GM23248 (cell line): ENCODE results near the gene SPNS3. TPM values are rescaled to one million over a fixed set of nuclear protein-coding genes. Genes with fewer than 3 reads are reported as not detected.

Experiments used
- DNase-seq: peaks from one replicate; pipeline ENCODE4 v3.0.0-alpha.2; 2015
- H2AFZ ChIP-seq: fragments of 200-600 bp; sonication (generic); 2 replicates; pipeline ENCODE4 v1.6.1; 2016; ENCODE audit warnings: antibody characterized with exemption
- H3F3A ChIP-seq: fragments of 200-600 bp; sonication (generic); 2 replicates; pipeline ENCODE4 v1.6.1; 2016; ENCODE audit warnings: mild to moderate bottlenecking, antibody characterized with exemption, mixed run types; ENCODE audit not compliant: insufficient read depth
- H3K27ac ChIP-seq: fragments of 200-600 bp; sonication (generic); 2 replicates; pipeline ENCODE4 v1.5.1; 2016; ENCODE audit warnings: mild to moderate bottlenecking
- H3K27me3 ChIP-seq: fragments of 200-600 bp; sonication (generic); replicated peaks from 2 replicates; pipeline ENCODE4 v1.6.1; 2016; ENCODE audit warnings: mild to moderate bottlenecking; ENCODE audit not compliant: insufficient read depth
- H3K36me3 ChIP-seq: fragments of 200-600 bp; sonication (generic); 2 replicates; pipeline ENCODE4 v1.6.1; 2016; ENCODE audit warnings: low read depth, mild to moderate bottlenecking
- H3K4me1 ChIP-seq: fragments of 200-600 bp; sonication (generic); 2 replicates; pipeline ENCODE4 v1.6.1; 2016; ENCODE audit warnings: mild to moderate bottlenecking; ENCODE audit not compliant: insufficient read depth
- H3K4me2 ChIP-seq: fragments of 200-600 bp; sonication (generic); one replicate; pipeline ENCODE4 v1.6.1; 2016; ENCODE audit warnings: mild to moderate bottlenecking; ENCODE audit not compliant: unreplicated experiment
- H3K4me3 ChIP-seq: fragments of 200-600 bp; sonication (generic); 2 replicates; pipeline ENCODE4 v1.5.1; 2016; ENCODE audit warnings: mild to moderate bottlenecking
- H3K79me2 ChIP-seq: fragments of 200-600 bp; sonication (generic); 2 replicates; pipeline ENCODE4 v1.6.1; 2016; ENCODE audit warnings: mild to moderate bottlenecking; ENCODE audit not compliant: insufficient read depth
- H3K9ac ChIP-seq: fragments of 200-600 bp; sonication (generic); 2 replicates; pipeline ENCODE4 v1.6.1; 2016; ENCODE audit warnings: mild to moderate bottlenecking
- H3K9me2 ChIP-seq: fragments of 200-600 bp; sonication (generic); 2 replicates; pipeline ENCODE4 v1.6.1; 2016; ENCODE audit warnings: mixed run types, mild to moderate bottlenecking, moderate library complexity; ENCODE audit not compliant: insufficient read depth
- H3K9me3 ChIP-seq: fragments of 200-600 bp; sonication (generic); one replicate; pipeline ENCODE4 v1.6.1; 2017; ENCODE audit warnings: low read depth
- H4K20me1 ChIP-seq: fragments of 200-600 bp; sonication (generic); 2 replicates; pipeline ENCODE4 v1.6.0; 2016; ENCODE audit not compliant: insufficient read depth
- EZH2 ChIP-seq: fragments of 200-600 bp; sonication (generic); IDR thresholded peaks from 2 replicates; pipeline ENCODE4 v1.6.1; 2018; ENCODE audit warnings: antibody characterized with exemption, mild to moderate bottlenecking; ENCODE audit not compliant: insufficient read depth, poor library complexity, severe bottlenecking
- EZH2phosphoT487 ChIP-seq: fragments of 200-600 bp; sonication (generic); IDR thresholded peaks from 2 replicates; pipeline ENCODE4 v1.6.1; 2018; ENCODE audit warnings: antibody characterized with exemption, moderate library complexity, mild to moderate bottlenecking, low read depth; ENCODE audit not compliant: insufficient read depth
- WGBS, 2 experiments: methylation state at CpG; one replicate each; pipeline ENCODE4 v1.1.6; 2015 to 2017; ENCODE audit warnings: low lambda C conversion rate in 2 of 2, low coverage in 1 of 2; ENCODE audit errors: missing lambda C conversion rate in 2 of 2; 5-methylcytosine and 5-hydroxymethylcytosine counted together
- in situ Hi-C: fragments of 300-500 bp; cut with MboI; formaldehyde crosslinking; loops from 2 replicates; pipeline ENCODE4 v1.15.0; 2020
- polyA plus RNA-seq: library from polyadenylated mRNA; unstranded; fragments of >200 nt; fragmentation: Nextera tagmentation; extraction: Ambion mirVana; gene quantifications from 2 replicates; pipeline ENCODE4 v1.2.1, GENCODE V29; 2016
- total RNA-seq: library from RNA; depleted of rRNA; stranded (reverse); fragments of >200 nt; shearing (Covaris generic); gene quantifications from 2 replicates; pipeline ENCODE4 v1.2.3, GENCODE V29; 2014

SPNS3 gene
- total and polyA plus RNA-seq, 2 experiments from 2014 or later = not detected

DNA sequence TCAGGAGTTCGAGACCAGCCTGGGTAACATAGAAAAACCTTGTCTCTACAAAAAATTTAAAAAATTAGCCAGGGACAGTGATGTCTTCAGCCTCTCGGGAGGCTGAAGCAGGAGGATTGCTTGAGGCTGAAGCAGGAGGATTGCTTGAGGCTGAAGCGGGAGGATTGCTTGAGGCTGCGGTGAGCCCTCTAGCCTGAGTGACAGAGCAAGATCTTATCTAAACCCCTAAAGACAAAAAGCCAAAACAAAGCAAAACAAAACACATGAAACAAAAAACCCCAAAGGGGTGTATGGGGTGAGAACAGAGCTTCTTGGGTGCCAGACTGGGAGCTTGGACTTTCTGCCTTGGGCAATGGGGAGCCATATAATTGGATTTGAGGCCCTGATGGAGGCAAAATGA is 2.6 kb downstream of the SPNS3 start:
- no peaks in the 10 kb centered on the region for H3K79me2 ChIP-seq
- H3K4me1 ChIP-seq = no peaks in the 10 kb centered on the region
- no peak overlapping the region for H2AFZ ChIP-seq
- H3K4me2 ChIP-seq = no peak overlapping the region
- H3K9me2 ChIP-seq = no peaks in the 10 kb centered on the region
- H3K27ac ChIP-seq = no peak overlapping the region
- H3F3A ChIP-seq = no peaks in the 10 kb centered on the region
- no peaks in the 10 kb centered on the region for H3K36me3 ChIP-seq
- no peak overlapping the region for H3K9ac ChIP-seq
- no peaks in the 10 kb centered on the region for H4K20me1 ChIP-seq
- DNase-seq = no peak
- peaks cover 18% of the 10 kb centered on the region for H3K27me3 ChIP-seq
- no peak for TF ChIP-seq EZH2
- WGBS, 2 experiments = 74 to 75% methylated on average over 4 of the region's 4 CpGs
- no peak overlapping the region for H3K4me3 ChIP-seq
- in situ Hi-C loops = no loop called here
- no peaks in the 10 kb centered on the region for H3K9me3 ChIP-seq

GRCh38 chr17:4436846-4437245 is 3.1 kb downstream of the SPNS3 start:
- Histone ChIP-seq H3F3A (no peaks in the 10 kb centered on the region), H3K27ac (no peak overlapping the region), H3K36me3 (no peaks in the 10 kb centered on the region), H3K4me3 (no peak overlapping the region), H3K4me1 (no peaks in the 10 kb centered on the region), H3K9me3 (no peaks in the 10 kb centered on the region), H3K9me2 (no peaks in the 10 kb centered on the region), H3K27me3 (peaks cover 17% of the 10 kb centered on the region), H2AFZ (no peak overlapping the region), H3K9ac (no peak overlapping the region), H3K4me2 (no peak overlapping the region), H4K20me1 (no peaks in the 10 kb centered on the region), H3K79me2 (no peaks in the 10 kb centered on the region)
- WGBS, 2 experiments = 57 to 62% methylated on average over 7 of the region's 7 CpGs
- DNase-seq = no peak
- in situ Hi-C loops = no loop called here
- TF ChIP-seq EZH2 (no peak), EZH2phosphoT487 (no peak)

DNA sequence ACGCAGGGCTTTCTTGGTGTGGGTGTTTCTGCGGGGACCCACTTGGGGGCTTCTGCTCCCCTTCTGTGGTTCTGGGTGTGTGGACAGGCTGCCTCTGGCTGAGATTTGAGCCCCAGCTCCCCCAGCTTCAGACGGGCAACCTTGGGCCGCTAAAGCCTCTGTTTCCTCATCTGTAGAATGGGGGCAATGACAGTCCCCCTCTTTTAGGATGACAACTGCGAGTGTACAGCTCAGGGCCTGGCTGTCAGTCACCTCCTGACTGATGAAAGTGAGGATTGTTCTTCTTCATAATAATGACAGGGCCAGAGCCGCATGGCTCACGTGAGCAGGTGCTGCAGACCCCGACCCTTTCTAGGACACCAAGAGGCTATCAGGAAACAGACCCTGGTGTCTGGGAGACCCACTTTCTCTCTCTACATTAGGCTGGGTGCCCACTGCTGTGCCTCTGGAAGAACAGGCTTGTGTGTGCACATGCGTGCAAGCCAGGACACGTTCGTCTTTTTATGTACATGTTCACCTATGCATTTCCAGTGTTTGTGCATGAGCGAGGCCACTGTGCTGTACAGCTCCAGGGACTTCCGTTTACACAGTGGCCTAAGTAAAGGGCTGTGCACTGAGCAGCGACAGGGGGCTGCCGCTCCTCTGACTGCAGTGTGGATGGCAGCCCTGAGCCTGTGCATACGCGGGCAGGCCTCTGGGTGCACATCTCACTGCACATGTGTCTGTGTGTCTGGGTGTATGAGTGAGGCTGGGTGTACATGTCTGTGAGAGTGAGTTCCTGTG is 4.6 kb downstream of the SPNS3 start:
- 77 to 81% methylated on average over 16 to 17 of the region's 17 CpGs for WGBS, 2 experiments
- Histone ChIP-seq H3K27ac (no peak overlapping the region), H3K79me2 (no peaks in the 10 kb centered on the region), H3K9me2 (no peaks in the 10 kb centered on the region), H3K4me1 (no peaks in the 10 kb centered on the region), H3K4me2 (no peak overlapping the region), H2AFZ (no peak overlapping the region), H4K20me1 (no peaks in the 10 kb centered on the region), H3K27me3 (peaks cover 23% of the 10 kb centered on the region), H3F3A (no peaks in the 10 kb centered on the region), H3K4me3 (no peak overlapping the region), H3K9ac (no peak overlapping the region), H3K9me3 (no peaks in the 10 kb centered on the region), H3K36me3 (no peaks in the 10 kb centered on the region)
- TF ChIP-seq EZH2phosphoT487 (no peak), EZH2 (no peak)
- DNase-seq = no peak
- in situ Hi-C loops = no loop called here

DNA sequence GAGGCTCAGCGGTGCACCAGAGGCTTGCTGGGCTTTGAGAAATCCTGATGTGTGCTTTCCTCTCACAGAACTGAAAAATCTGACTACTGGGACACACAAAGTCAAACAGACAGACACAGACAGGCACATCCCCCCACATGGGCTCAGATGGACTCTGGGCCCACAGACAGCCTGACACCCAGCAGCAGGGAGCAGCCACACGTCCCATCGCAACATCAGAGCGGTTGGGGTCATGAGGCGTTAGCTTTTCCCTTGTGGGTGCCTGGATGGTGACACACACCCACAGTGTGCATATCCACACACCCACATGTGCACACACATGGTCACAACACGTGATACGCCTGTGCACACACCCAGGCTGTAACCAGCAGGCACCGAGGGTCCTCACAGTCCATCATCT is 6.3 kb downstream of the SPNS3 start:
- no peaks in the 10 kb centered on the region for H3K9me2 ChIP-seq
- H3K4me3 ChIP-seq = no peak overlapping the region
- no peaks in the 10 kb centered on the region for H3K36me3 ChIP-seq
- H3K27me3 ChIP-seq = peaks cover 23% of the 10 kb centered on the region
- H3K4me2 ChIP-seq = no peak overlapping the region
- WGBS, 2 experiments = 62 to 63% methylated on average over 8 of the region's 8 CpGs
- no peaks in the 10 kb centered on the region for H3K9me3 ChIP-seq
- no peaks in the 10 kb centered on the region for H3F3A ChIP-seq
- in situ Hi-C loops = no loop called here
- H2AFZ ChIP-seq = no peak overlapping the region
- DNase-seq = no peak
- no peaks in the 10 kb centered on the region for H3K4me1 ChIP-seq
- H3K79me2 ChIP-seq = no peaks in the 10 kb centered on the region
- TF ChIP-seq EZH2 = no peak
- no peak for TF ChIP-seq EZH2phosphoT487
- no peaks in the 10 kb centered on the region for H4K20me1 ChIP-seq
- no peak overlapping the region for H3K27ac ChIP-seq
- no peak overlapping the region for H3K9ac ChIP-seq
